ENCODE measurements around the gene FAS. TPM values are rescaled to one million over a fixed set of nuclear protein-coding genes. Genes with fewer than 3 reads are reported as not detected.

FAS gene
- total RNA-seq, 3 donors from 2014 or later (not counting 1 experiment from before 2014, with no cell fraction given): 17.3 to 29.9 (median 26.5) TPM

- H3K36me3 ChIP-seq (ENCODE audit: control insufficient read depth, insufficient read depth, low read length): no peaks in the 10 kb centered on the region
- H3K4me3 Mint-ChIP-seq: no peak overlapping the region
- H3K27ac Mint-ChIP-seq: no peak overlapping the region
- intact Hi-C loops (cut with micrococcal nuclease): no loop called here
- no peaks in the 10 kb centered on the region for H3K9me3 Mint-ChIP-seq
- TF ChIP-seq CTCF (IDR thresholded peaks at IDR 0.05): no peak
- ATAC-seq (no peak), DNase-seq (no peak)
- no peaks in the 10 kb centered on the region for H3K9me3 ChIP-seq (ENCODE audit: control insufficient read depth, insufficient read depth, low read length)
- H3K4me3 ChIP-seq (ENCODE audit: low read length): no peak overlapping the region
- no peaks in the 10 kb centered on the region for H3K4me1 Mint-ChIP-seq
- H3K27me3 Mint-ChIP-seq (ENCODE audit: low read depth in 2 of 2): peaks cover 4 to 18% of the 10 kb centered on the region in 2 donors
- no peaks in the 10 kb centered on the region for H3K36me3 Mint-ChIP-seq
- no peak overlapping the region for H3K27ac ChIP-seq (ENCODE audit: low read length)
- no peaks in the 10 kb centered on the region for H3K27me3 ChIP-seq (ENCODE audit: control insufficient read depth, insufficient read depth, low read length)
- H3K4me1 ChIP-seq (ENCODE audit: control insufficient read depth, insufficient read depth, low read length): no peaks in the 10 kb centered on the region
- WGBS (ENCODE audit: insufficient coverage): 94% methylated on average over 1 of the region's 1 CpG
Measured at GRCh38 chr10:89035461-89035860, 44.9 kb downstream of the FAS start.

- Mint-ChIP-seq H3K4me3 (no peak overlapping the region), H3K27ac (no peak overlapping the region), H3K4me1 (no peaks in the 10 kb centered on the region), H3K9me3 (no peaks in the 10 kb centered on the region), H3K36me3 (no peaks in the 10 kb centered on the region), H3K27me3 (ENCODE audit: low read depth in 2 of 2) (peaks cover 4 to 18% of the 10 kb centered on the region in 2 donors)
- Histone ChIP-seq H3K36me3 (ENCODE audit: control insufficient read depth, insufficient read depth, low read length) (no peaks in the 10 kb centered on the region), H3K4me3 (ENCODE audit: low read length) (no peak overlapping the region), H3K9me3 (ENCODE audit: control insufficient read depth, insufficient read depth, low read length) (no peaks in the 10 kb centered on the region), H3K27ac (ENCODE audit: low read length) (no peak overlapping the region), H3K4me1 (ENCODE audit: control insufficient read depth, insufficient read depth, low read length) (no peaks in the 10 kb centered on the region), H3K27me3 (ENCODE audit: control insufficient read depth, insufficient read depth, low read length) (no peaks in the 10 kb centered on the region)
- no CpG with 5 or more reads among the region's 3 CpGs for WGBS (ENCODE audit: insufficient coverage)
- intact Hi-C loops (cut with micrococcal nuclease): no loop called here
- no peak for DNase-seq
- no peak for ATAC-seq
- TF ChIP-seq CTCF (IDR thresholded peaks at IDR 0.05): no peak
Measured at GRCh38 chr10:89037096-89037495, 46.5 kb downstream of the FAS start.

GRCh38 chr10:89042562-89042961 is 52.0 kb downstream of the FAS start:
- no peak for ATAC-seq
- no peak overlapping the region for H3K27ac ChIP-seq (ENCODE audit: low read length)
- H3K36me3 Mint-ChIP-seq: no peaks in the 10 kb centered on the region
- 88% methylated on average over 2 of the region's 2 CpGs for WGBS (ENCODE audit: insufficient coverage)
- H3K9me3 ChIP-seq (ENCODE audit: control insufficient read depth, insufficient read depth, low read length): no peaks in the 10 kb centered on the region
- no peaks in the 10 kb centered on the region for H3K36me3 ChIP-seq (ENCODE audit: control insufficient read depth, insufficient read depth, low read length)
- no peaks in the 10 kb centered on the region for H3K9me3 Mint-ChIP-seq
- no peak for DNase-seq
- H3K27me3 Mint-ChIP-seq (ENCODE audit: low read depth in 2 of 2): peaks cover 4 to 18% of the 10 kb centered on the region in 2 donors
- H3K4me1 ChIP-seq (ENCODE audit: control insufficient read depth, insufficient read depth, low read length): no peaks in the 10 kb centered on the region
- no peaks in the 10 kb centered on the region for H3K27me3 ChIP-seq (ENCODE audit: control insufficient read depth, insufficient read depth, low read length)
- no peak for TF ChIP-seq CTCF (IDR thresholded peaks at IDR 0.05)
- no peaks in the 10 kb centered on the region for H3K4me1 Mint-ChIP-seq
- no peak overlapping the region for H3K4me3 ChIP-seq (ENCODE audit: low read length)
- intact Hi-C loops (cut with micrococcal nuclease): no loop called here
- H3K4me3 Mint-ChIP-seq: no peak overlapping the region
- no peak overlapping the region for H3K27ac Mint-ChIP-seq

- H3K4me1 Mint-ChIP-seq: no peaks in the 10 kb centered on the region
- no peaks in the 10 kb centered on the region for H3K9me3 Mint-ChIP-seq
- WGBS (ENCODE audit: insufficient coverage): 60% methylated on average over 3 of the region's 4 CpGs
- no peak for ATAC-seq
- H3K27me3 Mint-ChIP-seq (ENCODE audit: low read depth in 2 of 2): peaks cover 4 to 18% of the 10 kb centered on the region in 2 donors
- Histone ChIP-seq H3K4me1 (ENCODE audit: control insufficient read depth, insufficient read depth, low read length) (no peaks in the 10 kb centered on the region), H3K9me3 (ENCODE audit: control insufficient read depth, insufficient read depth, low read length) (no peaks in the 10 kb centered on the region), H3K27ac (ENCODE audit: low read length) (no peak overlapping the region), H3K4me3 (ENCODE audit: low read length) (no peak overlapping the region), H3K36me3 (ENCODE audit: control insufficient read depth, insufficient read depth, low read length) (no peaks in the 10 kb centered on the region), H3K27me3 (ENCODE audit: control insufficient read depth, insufficient read depth, low read length) (no peaks in the 10 kb centered on the region)
- no peak overlapping the region for H3K27ac Mint-ChIP-seq
- intact Hi-C loops (cut with micrococcal nuclease): no loop called here
- DNase-seq: no peak
- no peak for TF ChIP-seq CTCF (IDR thresholded peaks at IDR 0.05)
- H3K4me3 Mint-ChIP-seq: no peak overlapping the region
- no peaks in the 10 kb centered on the region for H3K36me3 Mint-ChIP-seq
Measured at GRCh38 chr10:89043052-89043451, 52.5 kb downstream of the FAS start.

Data from natural killer cell (primary cell).